GM19397 (cell line): ENCODE measurements around the gene TSTD1.
A peak's percentile ranks its signal among the peaks of the same experiment; 100 is the strongest.
"Not testable (repeated sequence)": the region's sequence is repeated elsewhere in the genome, so short reads cannot be mapped to it uniquely, and the experiment has no call there.

Source experiments
- ATAC-seq: cut with Tn5 transposase; IDR thresholded peaks from one replicate; pipeline ENCODE4 v1.9.1; 2021; ENCODE audit warnings: mild to moderate bottlenecking, moderate library complexity; ENCODE audit not compliant: unreplicated experiment

TSTD1 gene

DNA sequence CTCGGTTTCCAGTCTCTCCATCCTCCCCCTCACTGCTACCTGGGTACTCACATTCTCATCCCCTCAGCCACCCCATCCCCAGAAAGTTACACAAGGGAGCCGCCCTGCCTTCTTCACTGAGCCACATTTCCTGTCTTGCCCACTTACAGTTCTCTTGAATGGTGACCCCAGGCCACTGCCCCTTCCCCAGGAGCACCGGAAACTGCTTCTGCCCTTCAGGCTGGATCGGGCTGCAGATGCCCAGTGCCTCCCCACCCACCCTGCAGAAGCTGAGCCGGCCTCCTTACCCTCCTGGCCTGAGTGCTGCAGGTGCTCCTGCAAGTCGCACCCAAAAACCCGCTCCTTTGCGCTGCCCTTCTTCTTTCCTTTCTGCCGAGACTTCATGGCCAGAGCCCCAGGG is 30.5 kb upstream of the TSTD1 start:
- ATAC-seq: peak; percentile 14

DNA sequence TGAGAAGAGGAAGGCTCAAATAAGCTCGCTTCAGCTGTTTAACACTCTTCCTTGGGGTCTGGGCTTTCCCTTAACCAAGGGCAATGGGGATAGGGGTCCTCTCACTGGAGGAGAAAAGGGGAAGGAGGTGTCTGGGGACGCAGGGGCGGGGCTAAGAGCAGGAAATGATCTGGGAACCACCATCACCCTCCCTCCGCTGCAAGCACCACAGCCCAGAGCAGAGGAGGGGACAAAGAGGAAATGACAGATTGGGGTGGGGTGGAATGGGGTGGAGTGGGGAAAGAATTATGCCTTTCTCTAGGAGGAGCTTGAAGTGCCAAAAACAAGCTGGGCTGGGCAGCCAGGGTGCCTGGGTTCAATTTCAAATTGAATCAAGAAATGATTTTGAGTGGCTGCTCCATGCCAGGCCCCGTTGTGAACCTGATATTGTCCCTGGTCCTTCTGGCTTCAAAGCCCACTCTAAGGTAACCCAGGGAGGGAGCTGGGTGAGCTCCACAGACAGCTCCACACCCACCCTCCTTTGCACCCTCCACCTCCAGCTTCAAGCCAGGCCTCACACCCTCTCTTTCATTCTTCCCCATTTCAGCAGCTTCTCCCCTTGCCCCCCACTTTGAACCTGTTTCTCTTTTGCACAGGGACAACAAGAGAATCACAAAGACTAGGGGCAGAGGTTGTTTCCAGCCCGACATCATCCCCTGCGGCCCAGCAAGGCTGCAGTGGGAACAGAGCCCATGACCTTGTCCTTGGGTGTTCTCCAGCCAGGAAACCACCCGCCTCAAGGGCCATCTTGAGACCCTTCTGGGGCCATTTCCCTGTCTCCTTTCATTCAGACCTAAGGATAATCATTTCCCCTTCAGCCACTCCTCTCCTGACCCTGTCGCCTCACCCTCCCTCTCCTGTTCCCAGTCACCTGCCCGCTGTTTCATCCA is 29.8 kb upstream of the TSTD1 start:
- ATAC-seq: no peak

DNA sequence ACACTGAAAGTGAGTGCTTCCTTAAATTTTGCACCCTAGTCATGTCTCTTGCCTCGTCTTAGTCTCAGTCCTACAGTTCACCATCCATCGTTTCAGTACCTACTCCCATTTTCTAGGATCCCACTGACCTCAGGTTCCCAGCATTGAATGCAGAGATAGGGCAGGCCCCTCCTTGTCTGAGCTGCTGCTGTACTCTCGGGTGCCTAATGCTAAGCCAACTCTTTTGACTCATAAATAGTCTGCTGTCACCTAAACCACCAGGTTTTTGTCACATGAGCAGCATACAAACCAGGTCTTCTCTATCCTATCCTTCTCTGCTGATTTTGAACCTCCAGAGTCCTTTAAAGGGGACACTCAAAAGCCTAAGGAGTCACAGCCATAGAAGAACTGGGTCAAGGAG is 27.9 kb upstream of the TSTD1 start:
- no peak for ATAC-seq

DNA sequence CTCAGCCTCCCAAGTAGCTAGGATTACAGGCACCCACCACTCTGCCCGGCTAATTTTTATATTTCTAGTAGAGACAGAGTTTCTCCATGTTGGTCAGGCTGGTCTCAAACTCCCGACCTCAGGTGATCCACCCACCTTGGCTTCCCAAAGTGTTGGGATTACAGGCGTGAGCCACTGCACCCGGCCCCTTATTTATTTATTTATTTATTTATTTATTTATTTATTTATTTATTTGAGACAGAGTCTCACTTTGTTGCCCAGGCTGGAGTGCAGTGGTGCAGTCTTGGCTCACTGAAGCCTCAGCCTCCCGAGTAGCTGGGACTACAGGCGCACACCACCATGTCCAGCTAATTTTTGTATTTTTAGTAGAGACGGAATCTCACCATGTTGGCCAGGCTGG is 26.9 kb upstream of the TSTD1 start:
- not testable (repeated sequence) for ATAC-seq

DNA sequence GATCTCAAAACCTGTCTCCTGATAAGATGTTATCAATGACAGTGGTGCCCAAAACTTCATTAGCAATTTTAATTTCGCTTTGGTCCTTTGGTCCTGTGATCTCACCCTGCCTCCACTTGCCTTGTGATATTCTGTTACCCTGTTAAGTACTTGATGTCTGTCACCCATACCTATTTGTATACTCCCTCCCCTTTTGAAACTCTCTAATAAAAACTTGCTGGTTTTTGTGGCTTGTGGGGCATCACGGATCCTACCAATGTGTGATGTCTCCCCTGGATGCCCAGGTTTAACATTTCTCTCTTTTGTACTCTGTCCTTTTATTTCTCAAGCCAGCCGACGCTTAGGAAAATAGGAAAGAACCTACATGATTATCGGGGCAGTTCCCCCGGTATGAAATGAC is 25.2 kb upstream of the TSTD1 start:
- ATAC-seq: not testable (repeated sequence)

DNA sequence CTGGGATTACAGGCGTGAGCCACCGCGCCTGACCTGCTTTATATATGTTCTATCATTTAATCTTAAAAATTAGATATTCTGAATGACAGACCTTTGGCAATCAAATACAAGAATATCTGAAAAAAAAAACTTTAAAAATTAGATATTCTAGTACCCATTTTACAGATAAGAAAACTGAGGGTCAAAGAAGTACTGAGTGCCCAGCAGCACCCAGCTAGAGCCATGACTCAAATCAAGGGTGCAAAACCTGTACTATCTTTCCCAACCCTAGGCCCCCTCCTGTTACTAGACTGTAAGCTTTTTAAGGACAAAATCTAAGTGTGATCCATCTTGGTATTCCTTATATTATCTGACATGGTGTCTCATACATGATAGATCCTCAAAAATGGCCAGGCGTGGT is 22.7 kb upstream of the TSTD1 start:
- no peak for ATAC-seq

DNA sequence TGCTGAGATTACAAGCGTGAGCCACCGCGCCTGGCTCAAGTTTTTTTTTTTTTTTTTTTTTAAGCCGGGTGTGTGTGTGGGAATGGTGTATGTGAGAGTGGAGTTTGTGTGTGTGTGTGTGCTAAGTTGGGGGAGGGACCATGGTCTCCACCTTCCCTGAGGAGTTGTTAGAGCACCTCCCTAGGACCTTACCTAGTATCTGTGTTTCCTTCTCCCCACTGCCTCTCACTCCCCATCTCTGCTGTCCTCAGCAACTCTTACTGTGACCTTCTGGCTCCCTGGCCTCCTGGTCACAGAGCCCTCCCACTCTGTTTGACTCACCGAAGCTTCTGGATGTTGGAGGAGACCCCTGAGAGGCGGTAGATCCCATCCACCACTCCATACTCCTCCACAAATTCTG is 20.5 kb upstream of the TSTD1 start:
- no peak for ATAC-seq

DNA sequence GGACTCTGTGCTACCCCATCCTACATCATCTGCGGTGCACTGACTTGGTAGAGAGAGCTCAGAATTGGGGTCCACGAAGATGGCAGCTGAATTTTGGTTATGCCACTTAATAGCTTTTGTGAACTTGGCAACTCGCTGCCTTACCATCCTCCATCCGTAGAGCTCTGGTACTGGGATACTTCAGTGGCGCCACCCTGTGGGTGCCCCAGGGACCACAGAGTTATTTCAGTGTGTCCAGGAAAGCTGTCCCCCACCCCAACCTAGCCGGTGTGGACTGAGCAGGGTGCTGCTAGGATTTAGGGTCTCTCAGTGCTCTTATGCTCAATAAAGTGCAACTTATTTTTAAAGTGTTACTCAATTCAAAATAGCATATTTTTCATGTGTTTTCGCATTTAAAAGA is 16.0 kb upstream of the TSTD1 start:
- no peak for ATAC-seq

DNA sequence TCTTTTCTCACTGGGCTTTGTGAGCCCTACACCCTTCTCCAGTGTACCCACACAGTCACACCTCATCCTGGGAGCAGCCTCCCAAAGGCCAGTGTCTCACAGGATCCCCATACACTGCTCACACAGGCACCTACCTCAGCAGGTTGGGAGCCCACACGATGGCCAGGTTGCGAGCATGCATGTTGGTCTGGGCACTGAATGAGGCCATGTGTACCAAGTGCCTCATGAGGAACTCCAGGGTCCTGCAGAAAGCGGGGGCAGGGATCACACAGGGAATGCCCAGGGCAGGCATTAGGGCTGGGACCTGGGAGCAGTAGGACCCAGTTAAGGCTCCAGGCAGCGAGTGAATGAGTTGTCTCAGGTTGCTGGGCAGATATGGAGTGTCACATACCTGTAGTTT is 15.5 kb upstream of the TSTD1 start:
- ATAC-seq: no peak

DNA sequence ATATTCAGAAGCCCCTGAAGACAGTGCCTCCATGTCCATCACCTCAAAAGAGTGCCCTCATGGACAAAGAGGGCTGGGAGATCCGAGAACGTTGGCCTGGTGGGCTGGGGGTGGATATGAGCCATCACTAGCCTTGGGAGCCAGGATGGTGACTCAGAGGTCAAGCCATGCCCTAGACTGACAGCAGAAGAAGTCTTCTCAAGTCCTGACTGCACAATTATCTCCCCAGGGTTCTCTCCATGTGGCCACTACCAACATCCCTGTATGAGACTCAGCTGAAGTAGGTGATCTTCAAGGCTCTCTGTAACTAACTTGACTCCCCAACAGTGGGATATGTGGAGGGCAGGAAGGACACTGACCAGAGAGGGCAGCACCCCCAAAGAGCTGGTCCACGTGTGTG is 14.1 kb upstream of the TSTD1 start:
- no peak for ATAC-seq

DNA sequence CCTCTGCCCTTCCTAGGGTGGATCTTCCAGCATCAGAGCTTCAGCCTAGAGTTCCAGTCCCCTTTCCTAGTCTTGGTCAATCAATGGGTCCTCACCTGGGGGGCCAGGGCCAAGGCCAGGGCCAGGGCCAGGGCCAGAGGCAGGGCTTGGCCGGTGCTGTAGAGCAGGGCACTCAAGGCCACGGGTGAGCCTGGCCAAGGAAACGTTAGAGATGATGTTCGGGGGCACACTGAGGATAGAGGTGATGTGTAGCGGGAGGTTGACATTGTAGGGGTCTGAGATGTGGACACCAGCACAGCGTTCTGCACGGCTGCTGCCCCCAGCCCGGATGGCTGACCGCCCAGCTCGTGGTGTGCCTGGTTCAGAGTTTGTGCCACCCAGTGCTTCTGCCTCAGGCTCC is 12.5 kb upstream of the TSTD1 start:
- no peak for ATAC-seq

DNA sequence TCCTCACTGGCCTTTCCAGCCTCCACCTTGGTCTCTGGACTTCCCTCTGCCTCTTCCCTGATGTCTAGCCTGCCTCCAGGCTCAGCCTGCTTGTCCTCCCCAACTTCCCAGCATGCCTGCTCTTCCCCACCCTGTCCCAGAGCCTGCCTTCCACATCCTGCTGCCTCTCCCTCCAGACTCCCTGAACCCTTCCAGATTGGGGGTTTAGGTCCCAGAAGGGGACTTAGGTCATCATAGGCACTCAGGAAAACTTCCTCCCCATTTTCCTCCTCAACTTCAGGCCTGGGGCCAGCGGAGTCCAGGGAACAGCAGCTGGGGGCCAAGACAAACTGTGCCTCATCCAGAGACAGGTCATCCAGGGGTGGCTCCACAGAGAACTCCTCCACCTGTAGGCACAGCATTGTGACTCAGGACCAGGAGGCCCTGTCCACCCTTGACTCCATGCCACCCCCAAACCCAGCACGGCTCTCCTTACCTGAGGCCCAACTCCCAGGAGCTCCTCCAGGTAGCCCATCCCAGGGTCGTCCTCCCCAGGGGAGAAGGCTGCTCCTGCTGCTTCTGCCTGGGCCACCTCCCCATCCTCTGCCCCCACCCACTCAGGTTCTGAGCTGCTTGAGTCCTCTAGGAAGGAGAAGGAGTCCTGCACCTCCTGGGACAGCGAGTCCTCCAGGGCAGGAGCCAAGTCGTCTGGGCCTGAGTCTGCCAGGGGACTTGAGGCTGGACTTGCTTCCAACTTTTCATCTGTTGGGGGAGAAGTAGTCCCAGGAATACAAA is 10.4 kb upstream of the TSTD1 start:
- ATAC-seq: no peak

DNA sequence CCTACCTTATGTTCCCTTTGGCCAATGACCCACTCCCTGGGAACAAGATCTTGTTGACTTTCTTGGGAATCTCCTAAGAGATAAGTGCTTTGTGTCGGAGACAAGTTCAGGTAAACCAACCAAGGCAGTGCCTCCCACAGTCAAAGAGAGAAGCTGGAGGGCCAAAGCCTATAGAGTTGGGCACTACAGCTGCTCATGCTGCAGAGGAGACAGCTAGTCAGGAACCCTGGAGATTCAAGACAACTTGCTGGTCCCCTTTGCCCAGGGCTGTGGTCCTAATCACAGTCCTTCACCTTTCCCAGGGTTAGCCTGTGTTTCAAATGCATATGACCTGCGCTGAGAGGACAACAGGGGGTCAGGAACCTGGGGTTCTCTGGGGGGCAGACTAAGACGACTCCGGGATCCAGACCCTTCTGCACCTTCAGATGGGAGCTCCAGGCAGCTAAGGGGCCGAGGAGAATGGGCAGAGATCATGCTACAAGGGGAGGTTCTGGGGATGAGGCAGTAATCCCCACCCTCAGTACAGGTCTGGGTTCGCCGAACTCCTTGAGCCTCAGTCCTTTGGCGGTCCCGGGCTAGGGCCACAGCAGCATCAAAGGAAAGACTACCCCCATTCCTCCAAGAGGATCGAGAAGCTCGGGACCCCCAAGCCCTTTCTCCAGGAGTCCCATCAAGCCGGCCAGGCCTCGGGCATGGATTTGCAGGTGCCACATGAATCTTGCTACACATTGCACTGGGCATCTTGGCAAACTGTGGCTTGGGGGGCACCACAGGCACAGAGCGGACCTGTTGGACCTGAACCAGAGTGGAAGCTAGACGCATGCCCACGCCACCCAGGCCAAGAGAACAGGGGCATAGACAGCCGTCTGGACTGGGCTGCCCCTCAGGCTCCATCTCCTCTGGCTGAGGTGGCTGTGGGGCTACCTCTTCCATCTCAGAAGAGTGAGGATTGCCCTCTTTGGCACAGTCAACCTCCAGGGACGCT is 9.0 kb upstream of the TSTD1 start:
- ATAC-seq: no peak

DNA sequence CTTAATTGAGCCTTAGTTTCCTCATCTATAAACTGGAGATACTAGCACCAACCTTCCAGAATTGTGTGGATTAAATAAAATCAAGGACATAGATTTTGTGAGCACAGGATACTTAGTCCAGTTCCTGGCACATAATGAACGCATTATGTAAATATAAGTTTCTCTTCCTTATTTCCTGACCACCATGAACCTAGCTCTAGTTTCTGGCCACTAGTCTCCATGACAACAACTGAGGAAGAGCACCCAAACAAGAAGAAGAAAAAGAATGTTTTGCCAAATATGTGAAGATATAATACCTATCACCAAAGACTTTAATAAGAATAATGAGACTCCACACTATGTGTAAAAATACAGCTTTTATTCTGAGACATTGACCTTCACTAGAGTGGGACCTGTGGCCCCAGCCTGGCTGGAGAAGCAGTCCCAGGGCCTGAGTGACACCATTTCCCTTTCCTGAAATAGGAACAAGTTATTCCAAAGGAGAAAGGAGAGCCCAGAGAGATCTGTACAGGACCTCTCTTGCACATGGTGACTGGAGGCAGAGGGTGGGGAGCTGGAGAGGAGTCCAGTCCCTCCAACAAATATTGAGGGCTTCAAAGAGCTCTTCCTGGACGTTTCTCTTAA is 8.0 kb upstream of the TSTD1 start:
- peak; percentile 29 for ATAC-seq

DNA sequence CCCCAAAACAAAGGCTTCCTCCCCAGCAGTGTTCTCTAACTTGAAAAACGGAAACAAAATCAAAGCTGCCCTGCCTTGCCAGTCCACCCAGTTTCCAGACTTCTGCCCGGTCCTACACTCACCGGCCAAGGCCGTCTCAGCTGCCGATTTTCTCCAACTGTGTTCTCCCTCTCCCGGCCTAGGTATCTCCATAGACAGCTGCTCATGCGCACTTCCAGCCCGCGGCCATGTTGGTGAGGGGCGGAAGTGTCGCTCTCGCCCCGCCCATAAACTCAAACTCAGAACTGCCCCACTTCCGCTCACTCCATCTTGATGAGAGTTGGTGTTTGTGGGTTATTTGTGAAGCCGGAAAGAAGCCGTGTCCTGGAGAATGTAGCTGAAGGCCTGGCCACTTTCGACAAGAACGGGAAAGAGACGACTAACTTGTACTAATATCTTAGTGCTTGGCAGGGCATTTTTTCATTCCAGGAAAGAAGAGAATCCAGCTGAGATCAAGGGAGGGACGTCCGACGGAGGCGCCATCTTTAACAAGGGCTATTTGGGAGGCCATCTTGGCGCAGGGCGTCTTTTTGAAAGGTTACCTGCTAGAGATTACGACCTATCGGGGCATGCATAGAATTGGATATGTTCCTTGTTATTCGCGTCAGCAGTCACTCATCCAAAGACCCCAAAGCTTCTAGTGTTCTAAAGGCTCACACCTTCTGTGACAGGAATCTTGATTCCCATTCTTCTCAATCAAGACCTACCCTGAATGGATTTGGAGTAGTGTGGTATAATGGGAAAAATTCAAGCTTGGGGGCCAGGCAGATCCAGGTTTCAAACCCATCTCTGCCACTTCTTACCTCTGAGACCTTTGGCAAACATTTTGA is 7.2 kb upstream of the TSTD1 start, which contains the start of gene USF1:
TSS of gene USF1 (minus strand) at position 242 of the 869 bp plus-strand sequence. CDS start 2,702 bp downstream, outside the sequence.
- peak; percentile 73 for ATAC-seq

DNA sequence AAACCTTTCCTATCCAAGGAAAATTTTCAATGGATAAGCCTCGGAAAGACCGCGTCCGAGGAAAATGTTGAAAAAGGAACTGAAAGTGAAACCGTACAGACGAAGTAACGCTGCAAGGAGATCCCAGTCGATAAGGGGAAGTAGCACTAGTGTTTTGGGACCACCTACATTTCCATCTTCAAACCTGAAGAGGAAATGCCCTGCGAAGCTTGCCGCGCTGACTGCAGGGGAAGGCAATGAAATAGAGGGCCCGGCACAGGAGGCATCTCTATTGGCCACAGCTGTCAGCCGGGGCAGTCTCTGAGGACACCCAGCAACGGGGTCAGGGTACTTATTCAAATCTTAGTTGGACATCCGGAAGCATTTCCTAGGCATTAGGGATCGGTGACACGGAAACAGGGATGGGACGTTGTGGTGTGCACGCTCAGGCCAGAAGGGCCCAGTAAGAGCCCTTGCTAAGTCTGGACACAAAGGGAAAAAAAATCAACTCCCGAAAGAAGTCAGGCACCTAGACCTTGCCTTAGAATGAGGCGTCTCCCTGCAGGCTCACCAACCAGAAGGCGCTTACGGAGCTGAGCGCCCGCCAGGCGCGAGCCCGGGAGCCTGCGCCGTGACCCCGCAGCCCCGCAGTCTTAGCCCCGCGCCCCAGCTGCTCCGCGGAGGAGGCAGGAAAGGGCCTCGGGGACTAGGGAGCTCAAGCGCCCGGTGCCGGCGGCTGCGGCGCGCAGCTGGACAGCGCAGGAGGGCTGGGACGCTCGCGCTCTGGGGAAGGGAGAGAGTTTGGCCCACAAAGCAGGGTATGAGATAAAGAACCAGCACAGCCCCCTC is 6.4 kb upstream of the TSTD1 start:
- ATAC-seq: peak; percentile 36

DNA sequence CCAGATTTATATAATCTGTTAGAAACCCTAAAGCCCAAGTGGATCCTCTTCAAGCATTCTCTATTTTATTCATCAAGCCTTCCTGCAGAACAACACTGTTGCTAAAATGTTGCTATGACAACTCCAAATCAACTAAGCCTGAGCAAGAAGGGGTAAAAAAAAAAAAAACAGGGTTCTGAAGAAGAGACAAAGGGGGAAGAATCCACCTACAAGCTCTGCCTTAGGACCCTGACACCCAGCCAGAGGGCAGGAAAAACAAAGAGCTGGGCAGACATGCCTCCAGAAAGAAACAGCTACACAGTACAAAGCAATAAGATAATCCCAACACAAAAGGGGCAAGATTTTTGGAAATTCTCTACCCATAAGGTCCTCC is 5.8 kb upstream of the TSTD1 start:
- no peak for ATAC-seq

DNA sequence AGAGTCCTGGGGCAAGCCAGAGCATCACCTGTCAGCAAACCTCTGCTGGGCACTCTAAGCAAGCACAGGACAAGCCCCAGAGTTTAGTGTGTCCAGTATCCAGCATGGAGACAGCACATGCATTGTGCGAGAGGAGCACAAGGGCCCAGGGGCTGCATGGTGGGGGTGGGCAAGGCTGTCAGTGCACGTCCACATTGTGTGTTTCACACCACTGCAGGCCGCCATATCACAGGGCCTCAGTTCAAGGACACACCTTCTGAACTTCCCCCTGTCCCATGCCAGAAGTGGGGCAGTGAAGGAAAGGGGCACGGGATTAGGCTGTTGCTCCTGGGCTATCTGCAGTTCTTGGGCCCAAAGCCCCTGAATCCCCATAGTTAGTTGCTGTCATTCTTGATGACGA is 782 bp upstream of the TSTD1 start:
- ATAC-seq: no peak

DNA sequence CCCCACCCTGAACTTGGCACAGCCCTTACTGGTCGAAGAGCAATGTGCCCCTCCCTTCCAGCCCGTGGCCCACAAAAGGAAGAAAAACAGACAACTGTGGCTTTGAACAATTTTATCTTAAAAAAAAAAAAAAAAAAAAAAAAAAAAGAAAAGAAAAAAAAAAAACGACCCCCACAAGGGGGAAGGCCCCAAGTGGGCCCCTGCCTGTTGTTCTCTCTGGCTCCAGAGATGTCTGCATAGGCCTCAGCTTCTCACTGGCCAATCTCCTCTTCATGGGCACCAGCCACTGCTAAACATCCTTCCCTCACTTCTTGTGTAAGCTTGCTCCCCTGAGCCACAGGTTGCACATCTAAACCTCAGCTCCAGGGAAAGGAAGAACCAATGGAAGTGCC is 386 bp upstream of the TSTD1 start:
- no peak for ATAC-seq
